Daoy (cell line): ENCODE results near the gene FTSJ3. TPM values are rescaled to one million over a fixed set of nuclear protein-coding genes. Genes with fewer than 3 reads are reported as not detected.
"Not testable (repeated sequence)": the region's sequence is repeated elsewhere in the genome, so short reads cannot be mapped to it uniquely, and the experiment has no call there.

Source experiments
- DNase-seq: peaks from one replicate; pipeline ENCODE4 v3.0.0-alpha.2; 2015; ENCODE audit warnings: low read depth
- total RNA-seq: library from RNA; depleted of rRNA; stranded (reverse); fragments of >200 nt; shearing (Covaris generic); gene quantifications from 2 replicates; pipeline ENCODE4 v1.2.3, GENCODE V29; 2014

Gene FTSJ3
- total RNA-seq, 1 experiment from 2014 or later: 116 TPM

DNA sequence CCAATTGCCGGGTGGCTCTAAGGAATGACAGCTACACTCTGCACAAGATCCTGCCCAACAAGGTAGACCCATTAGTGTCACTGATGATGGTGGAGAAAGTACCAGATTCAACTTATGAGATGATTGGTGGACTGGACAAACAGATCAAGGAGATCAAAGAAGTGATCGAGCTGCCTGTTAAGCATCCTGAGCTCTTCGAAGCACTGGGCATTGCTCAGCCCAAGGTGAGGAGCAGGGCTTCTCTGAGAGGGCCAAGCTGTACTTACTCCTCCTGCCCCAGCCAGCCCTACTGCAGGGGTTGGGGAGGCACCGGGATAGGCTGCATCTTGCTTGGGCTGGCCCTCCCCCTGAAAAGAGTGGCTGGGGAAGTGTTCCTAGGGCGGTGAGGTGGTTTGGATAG lies 2.8 kb upstream of the FTSJ3 start:
- DNase-seq: no peak

DNA sequence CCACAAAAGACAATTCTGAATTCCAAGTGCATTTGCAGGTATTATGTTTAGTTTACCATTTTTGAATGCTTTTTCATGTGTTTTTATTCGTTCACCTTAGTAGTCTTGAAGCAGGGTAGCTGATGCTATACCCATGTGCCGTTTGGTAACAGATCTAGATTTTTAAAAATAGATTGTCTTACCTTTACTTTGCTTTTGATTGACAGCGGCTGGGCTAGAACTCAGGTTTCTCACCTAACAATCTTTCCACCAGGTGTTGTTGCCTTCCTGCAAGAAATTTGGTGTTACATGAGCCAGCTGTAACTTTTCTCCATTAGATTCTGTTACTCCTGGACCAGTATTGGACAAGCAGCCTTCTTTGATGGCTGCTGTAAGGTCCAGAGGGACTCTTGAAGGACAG lies 1.5 kb upstream of the FTSJ3 start:
- DNase-seq: no peak

DNA sequence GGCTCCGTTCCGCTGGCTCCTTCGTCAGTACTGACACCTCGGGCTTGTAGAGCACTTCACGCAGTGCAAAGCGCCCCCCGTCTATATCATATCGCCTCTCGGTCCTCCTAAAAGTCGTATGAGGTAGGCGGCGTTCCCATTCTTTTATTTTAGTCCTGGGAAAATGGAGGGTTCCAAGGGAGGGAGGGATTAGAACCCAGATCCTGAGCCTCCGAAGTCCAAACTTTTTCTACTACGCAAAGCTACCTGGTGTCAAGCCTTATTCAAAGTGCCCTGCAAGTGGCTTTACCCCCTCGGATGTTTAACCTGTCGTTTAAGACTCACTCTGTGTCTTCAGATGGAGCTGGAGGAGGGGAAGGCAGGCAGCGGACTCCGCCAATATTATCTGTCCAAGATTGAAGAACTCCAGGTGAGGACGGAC lies 348 bp upstream of the FTSJ3 start:
- no peak for DNase-seq

DNA sequence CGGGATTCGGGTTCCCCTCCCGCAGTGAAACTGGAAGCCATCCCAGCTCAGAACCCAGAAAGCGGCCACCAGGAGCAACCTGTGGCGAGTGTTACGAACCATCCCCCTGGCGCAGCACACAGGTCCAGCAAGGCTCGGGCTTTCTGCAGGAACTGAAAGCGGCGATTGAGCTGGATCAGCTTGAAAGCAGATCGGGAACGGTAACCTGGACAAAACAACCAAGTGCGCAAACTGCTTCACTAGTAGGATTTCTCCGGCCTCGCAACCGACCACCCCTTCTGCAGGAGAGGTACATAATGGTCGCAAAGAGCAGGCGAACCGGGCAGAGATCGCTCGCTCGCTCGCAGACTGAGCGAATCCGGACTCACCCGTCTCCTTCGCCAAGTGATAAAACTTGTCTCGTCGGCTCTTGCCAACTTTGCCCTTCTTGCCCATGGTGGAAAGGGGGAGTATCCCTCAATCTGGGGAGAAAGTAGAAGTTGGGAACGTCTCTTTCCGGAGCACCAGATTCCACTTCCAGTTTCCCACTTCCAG lies 928 bp downstream of the FTSJ3 start:
- DNase-seq: no peak

DNA sequence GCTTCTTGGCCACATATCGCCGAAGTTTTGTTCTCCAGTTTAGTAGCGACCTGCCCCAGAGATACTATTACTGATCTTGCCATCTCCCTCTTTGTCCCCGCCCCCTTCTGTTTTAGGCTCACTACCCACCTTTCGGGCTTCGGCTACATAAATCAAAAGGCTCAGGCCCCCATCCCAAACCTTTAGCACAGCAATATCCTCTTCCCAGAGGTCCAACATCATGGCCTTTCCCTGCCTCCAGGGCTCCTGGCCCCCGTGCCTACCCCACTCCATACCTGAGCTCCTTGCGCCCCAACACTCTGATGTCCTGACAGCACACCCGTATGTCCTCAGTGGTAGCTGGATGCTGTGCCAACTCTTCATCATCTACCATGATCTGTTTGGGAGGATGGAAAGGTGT lies 3.1 kb downstream of the FTSJ3 start:
- DNase-seq: no peak

DNA sequence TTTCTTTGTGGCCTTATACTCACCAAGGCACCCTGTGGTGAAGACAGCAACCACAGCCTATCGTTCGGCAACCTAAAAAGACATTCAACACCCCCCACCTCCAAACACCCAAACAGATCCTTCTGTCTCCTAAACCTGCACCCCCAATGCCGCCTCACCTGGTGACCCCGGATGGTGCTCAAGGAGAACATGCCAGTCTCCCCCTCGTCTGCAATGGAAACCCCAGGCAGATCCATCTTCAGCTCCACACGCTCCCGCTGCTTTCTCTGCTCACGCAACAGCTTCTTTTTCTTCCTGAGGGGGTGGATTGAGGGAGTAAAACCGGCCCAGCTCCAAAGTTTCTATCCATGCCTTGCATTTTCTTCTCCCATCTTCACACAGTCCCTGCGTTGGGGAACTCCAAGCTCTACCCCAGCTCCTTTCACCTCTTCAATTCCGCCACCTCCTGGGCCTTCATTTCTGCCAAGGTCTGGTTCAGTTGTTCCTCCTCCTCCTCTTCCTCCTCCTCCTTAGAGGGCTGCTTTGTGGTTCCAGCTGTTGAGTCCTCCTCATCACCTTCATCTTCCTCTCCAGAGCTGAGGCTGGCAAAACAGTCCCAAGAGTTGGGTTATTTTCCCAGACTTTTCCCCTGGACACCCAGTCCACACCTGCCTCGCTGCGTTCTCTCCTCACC lies 3.7 kb downstream of the FTSJ3 start:
- no peak for DNase-seq

DNA sequence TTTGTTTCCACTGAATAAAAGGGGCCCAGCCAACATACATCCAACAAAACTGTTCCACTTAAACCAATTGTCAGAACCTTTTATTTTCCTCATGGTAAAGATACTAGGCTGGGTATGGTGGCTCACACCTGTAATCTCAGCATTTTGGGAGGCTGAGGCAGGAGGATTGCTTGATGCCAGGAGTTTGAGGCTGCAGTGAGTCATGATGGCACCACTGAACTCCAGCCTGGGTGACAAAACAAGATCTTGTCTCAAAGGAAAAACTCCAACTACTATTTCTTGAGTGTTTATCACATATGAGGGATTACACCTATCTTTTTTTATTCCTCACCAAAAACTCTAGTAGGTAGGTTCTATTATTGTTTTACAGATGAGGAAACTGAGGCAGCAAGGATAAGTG lies 4.9 kb downstream of the FTSJ3 start:
- DNase-seq: no peak

DNA sequence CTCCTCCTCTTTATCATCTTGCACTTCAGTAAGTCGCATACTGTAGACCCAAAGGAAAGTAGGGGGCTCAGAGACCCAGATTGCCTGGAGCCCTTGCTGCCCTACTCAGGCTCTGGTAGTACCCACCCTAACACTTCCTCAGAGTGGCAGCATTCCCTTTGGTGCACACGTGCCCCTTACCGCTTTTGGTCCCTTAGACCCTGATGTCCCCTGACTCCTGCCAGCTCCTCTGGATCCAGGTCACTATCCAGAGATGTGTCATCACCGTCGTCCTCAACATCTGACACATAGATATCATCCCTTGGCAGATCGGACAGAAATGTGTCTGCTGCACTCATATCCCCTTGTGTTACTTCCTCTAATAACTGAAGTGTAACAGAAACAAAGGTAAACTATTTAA lies 5.7 kb downstream of the FTSJ3 start:
- no peak for DNase-seq

DNA sequence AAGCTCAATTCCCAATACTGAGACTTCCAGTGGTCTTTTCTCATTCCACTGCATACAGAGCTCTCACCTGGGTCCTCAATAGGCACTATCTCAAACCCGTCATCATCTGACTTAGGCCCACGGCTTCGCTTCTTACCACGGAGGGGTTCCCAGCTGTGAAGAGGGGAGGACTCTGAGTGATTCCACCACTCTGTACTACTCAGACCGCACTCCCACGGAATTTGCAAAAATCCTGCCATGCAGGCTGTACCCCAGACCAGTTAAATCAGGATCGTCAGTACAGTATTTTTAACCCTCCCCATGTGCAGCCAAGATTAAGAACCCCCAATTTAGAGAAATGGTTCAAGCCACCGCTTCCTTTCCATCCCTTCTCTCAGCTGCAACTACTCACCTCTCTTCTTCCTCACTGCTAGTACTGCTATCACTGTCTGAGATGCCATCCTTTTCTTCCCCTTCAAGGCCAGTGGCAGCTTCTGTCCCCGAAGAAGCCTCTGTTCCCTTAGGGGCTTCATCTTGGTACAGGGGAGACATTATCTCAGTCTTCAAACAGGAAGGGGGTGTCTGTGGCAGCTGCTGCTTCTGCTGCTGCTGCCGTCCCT lies 6.4 kb downstream of the FTSJ3 start:
- DNase-seq: no peak

DNA sequence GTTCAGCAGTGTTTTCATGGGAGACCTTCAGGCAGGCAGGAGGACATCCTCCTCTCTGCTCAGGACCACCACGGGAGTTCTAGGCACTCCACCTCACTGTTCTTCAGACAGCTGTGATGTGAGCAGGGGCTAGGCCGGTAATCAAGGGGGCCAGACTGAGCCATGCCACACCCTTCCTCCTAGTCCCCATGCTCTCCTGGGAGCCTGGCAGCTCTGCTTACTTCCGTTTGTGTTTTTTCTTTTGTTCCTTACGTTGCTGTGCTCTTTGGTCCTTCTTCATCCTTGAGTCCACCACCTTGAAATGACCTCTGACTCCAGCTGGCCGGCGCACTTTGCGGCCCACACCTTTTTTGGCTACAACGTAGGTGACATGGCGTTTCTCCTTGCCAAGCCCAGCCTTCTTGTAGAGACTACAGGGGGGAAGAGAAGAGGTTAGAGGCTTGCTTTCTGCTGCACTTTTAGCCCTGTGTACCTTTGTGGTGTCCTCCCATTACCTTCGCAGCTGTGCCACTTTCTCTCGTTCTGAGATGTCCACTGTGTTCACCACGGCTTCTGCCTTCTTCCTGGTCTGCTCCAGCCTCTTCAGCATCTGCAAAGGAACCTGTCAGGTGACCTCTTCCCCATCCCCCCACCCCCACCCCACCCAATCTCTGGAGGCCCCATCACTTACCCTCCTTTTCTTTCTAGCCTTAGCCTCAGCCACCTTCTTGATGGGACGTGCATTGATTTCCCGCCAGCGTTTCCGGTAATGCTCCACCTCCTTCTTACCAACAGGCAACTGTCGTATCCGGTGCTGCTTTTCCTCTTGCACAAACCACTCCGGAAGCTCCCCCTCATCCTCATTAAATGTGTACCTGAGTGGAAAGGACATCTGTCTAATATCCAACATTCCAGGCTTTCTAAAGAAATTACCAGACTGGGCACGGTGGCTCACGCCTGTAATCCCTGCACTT lies 7.6 kb downstream of the FTSJ3 start:
- no peak for DNase-seq

DNA sequence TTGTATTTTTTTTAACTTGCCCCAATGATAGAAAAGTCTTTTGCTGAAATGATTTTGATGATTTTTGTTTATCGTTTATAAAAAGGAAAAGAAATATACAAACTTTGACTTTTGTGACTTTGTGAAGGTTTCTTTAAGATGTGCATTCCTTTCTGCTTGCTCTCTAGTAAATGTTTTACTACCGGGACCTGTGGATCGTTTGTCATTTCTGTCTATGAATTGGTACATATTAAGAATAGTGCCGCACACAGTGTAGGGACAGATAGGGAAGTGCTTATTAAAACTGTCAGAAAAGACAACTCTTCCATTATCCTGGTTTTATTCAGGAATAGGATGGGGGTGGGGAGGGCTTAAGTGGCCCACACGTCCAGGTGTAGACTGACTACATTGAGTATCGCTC lies 8.3 kb downstream of the FTSJ3 start:
- no peak for DNase-seq

DNA sequence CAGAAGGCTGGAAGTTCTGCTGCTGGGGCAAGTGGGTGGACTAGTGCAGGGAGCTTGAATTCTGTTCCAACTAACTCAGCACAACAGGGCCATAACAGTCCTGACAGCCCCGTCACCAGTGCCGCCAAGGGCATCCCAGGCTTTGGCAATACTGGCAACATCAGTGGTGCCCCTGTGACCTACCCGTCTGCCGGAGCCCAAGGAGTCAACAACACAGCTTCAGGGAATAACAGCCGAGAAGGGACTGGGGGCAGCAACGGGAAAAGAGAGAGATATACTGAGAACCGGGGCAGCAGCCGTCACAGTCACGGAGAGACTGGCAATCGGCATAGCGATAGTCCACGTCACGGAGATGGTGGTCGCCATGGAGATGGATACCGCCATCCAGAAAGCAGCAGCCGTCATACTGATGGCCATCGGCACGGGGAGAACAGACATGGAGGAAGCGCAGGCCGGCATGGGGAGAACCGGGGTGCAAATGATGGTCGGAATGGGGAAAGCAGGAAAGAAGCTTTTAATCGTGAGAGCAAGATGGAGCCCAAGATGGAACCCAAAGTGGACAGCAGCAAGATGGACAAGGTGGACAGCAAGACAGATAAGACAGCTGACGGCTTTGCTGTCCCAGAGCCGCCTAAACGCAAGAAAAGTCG lies 9.6 kb downstream of the FTSJ3 start:
- DNase-seq: no peak

DNA sequence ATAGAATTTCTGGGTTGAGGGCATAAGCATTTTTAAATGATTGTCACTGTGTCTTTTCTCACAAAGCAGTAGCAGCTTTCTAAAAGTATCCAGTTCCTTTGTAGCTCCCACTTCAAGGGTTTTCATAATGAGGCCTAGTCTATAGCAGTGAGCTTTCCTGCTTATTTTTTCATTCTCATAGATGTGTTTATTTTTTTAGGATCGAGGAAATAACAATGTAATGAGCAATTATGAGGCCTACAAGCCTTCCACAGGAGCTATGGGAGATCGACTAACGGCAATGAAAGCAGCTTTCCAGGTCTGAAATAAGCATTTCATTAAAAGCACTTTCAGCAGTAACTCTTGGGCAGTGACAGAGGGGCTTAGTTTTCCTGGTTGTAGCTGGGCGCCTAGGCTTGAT lies 10.8 kb downstream of the FTSJ3 start:
- DNase-seq: no peak

DNA sequence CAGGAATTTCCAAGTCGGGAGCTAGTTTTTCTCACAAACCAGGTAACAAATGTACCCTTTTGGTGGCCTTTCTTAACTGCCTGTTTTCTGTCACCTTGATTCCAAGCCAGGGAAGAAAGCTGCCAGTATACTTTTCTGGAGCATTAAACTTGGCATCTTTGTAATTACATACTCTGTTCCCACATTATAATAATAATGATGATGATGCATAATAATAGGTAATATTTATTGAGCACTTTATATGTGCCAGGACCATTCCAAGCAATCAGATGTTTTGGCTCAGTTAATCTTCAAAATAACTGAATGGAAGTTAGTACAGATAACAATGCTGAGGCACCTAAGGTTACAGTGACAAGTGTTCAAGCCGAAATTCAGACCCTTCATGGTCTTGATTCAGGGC lies 11.3 kb downstream of the FTSJ3 start:
- no peak for DNase-seq

DNA sequence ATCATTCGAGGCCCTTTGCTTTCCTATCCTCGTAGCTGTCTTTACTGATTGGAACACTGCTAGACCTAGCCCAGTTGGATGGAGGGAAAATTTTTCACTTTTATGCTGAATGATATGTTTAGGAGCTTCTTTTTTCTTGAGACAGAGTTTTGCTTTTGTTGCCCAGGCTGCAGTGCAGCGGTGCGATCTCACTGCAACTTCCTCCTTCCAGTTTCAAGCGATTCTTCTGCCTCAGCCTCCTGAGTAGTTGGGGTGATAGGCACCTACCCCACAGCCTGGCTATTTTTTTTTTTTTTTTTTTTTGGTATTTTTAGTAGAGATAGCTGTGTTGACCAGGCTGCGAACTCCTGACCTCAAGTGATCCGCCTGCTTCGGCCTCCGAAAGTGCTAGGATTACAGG lies 17.5 kb downstream of the FTSJ3 start:
- DNase-seq: no peak

DNA sequence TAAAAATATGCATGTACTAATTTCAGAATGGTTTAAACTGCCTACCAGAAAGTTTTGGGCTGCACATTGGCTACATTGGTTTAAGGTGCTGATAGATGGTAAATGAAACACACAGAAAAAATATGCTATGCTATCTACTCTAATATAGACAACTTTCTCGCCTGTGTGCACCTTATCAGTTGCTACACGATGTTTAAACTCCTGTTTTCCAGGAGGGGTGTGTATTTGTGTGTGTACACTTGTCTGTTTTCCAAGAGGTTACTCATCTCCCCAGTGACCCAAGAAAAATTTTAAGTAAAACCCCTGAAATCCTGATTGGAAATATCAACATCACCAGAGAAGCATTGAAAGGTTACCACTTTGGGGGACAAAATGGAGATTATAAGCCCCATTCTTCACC lies 21.9 kb downstream of the FTSJ3 start:
- DNase-seq: no peak

DNA sequence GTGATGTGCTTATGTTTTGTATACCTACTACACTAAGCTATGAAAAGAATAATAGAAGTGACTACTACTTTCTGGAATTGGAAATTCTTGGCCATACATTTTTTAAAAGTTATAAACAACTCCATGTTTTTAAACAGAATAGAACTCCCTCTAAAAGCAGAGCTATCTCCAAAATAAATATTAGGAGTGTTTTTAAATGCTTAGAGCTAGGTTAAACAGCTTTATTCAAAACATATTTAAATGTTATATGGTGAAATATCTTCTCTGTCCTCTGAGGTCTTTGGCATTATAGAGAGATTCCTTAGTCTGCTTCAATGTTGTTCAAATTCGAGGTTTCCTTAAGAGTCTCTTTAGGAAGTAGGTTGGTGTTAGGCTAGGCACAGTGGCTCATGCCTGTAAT lies 23.1 kb downstream of the FTSJ3 start:
- DNase-seq: no peak

DNA sequence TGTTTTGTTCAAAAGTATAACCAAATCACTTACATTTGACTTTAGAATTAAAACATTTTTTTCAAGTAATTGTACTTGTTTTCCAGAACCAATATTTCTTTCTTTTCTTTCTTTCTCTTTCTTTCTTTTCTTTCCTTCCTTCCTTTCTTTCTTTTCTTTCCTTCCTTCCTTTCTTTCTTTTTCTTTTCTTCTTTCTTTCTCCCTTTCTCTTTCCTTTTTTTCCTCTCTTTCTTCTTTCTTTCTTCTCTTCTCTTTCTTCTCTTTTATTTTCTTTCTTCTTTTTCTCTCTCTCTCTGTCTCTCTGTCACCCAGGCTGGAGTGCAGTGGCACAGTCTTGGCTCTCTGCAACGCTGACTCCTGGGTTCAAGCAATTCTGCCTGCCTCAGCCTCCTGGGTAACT lies 26.7 kb downstream of the FTSJ3 start:
- DNase-seq: no peak

DNA sequence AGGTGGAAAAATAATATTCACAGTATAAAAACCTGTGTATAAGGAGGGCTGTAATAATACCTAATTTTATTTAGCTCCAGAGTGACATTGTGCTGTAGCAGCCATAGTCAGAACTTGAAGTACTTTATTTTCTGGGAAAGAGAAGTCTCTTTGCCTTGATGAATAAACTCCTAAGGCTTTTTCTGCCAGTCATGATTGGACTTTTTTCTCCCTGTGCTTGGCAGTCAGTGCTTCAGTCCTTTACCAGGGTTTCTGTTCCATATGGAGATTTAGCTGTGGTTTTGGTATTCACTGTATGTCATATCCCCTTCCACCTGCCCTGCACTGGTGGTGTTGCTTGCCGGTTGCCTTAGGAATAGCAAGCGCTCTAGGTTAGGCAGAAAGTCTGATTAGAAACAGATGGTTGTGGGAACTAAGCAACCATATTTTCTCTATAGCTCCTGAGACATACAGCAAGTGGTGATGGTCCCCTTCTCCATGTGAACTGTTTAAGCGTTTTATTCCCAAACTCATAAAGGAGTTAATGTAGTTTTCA lies 28.8 kb downstream of the FTSJ3 start:
- DNase-seq: no peak

DNA sequence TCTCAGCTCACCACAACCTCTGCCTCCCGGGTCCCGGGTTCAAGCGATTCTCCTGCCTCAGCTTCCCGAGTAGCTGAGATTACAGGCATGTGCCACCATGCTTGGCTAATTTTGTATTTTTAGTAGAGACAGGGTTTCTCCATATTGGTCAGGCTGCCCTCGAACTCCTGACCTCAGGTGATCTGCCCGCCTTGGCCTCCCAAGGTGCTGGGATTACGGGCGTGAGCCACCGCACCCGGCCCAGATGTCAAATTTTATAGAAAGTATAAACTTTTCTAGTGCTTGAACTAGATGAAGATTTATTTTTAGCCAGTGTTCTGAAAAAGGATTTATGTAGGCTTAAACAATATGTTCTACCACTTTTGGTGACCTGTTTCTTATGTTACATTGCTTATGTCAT lies 31.1 kb downstream of the FTSJ3 start:
- not testable (repeated sequence) for DNase-seq

DNA sequence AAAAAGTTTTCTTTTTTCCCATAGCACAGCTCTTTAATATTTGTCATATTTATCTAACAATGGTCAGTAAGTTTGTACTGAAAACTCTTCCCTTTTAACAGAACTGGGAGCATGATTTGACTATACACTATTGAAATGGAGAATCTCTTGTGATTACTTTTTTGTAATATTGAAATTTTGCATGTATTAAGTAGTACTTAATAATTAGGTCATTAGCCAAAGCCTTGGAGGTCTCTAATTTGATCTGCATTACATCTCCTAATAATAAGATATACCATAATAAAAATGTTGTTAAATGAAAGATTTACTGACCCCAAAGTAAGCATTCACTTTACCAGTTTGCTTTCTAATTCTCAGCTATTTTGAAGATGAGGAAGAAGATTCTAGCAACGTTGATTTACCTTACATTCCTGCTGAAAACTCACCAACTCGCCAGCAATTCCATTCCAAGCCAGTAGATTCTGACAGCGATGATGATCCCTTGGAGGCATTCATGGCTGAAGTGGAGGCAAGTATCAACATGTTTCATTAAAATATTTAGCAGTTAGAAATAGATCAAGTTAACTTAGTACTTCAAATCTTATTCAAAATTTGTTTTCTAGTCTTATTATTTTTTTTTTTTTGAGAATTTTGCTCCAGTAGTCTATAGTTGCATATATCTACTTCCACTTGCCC lies 35.3 kb downstream of the FTSJ3 start:
- no peak for DNase-seq
